ENCODE data around the gene FOXK1.

The FOXK1 gene

DNA sequence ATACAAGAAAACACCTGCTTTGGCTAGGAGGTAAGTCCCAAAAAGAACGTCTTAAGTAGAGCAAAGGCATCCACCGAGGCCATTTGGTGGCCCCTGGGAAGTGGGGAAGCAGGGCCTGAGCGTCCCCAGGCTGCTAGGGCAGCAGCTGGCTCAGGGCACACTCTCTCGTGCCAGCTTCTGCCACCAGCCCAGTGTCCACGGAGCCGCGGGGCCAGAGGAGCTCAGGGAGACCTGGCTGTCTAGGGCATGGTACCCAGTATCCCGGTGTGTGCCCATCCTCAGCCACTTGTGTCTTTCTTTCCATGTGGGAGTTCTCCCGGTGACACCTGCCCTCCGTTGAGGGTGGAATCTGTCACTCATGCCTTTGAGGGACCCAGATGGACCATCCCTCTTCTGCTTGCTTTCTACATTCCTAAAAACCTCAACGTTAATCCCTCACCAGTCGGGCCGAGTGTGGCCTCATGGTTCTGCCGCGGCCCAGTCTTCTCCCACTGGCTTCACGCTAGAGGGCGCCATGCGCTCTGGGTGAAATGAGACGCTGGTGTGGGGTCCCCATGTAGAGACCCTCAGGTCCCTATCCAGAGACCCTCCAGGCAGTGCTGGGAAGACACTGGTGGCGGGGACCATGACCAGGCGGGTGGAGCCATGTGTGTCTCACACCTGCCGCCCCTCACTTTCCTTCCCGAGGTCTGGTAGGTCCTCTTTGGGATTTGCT is 83.8 kb downstream of the FOXK1 start:
- DNase-seq (ENCODE audit: low spot score): no peak

- DNase-seq (ENCODE audit: low spot score): no peak
These were observed 84.8 kb downstream of the FOXK1 start for GRCh38 chr7:4766666-4767519.

DNA sequence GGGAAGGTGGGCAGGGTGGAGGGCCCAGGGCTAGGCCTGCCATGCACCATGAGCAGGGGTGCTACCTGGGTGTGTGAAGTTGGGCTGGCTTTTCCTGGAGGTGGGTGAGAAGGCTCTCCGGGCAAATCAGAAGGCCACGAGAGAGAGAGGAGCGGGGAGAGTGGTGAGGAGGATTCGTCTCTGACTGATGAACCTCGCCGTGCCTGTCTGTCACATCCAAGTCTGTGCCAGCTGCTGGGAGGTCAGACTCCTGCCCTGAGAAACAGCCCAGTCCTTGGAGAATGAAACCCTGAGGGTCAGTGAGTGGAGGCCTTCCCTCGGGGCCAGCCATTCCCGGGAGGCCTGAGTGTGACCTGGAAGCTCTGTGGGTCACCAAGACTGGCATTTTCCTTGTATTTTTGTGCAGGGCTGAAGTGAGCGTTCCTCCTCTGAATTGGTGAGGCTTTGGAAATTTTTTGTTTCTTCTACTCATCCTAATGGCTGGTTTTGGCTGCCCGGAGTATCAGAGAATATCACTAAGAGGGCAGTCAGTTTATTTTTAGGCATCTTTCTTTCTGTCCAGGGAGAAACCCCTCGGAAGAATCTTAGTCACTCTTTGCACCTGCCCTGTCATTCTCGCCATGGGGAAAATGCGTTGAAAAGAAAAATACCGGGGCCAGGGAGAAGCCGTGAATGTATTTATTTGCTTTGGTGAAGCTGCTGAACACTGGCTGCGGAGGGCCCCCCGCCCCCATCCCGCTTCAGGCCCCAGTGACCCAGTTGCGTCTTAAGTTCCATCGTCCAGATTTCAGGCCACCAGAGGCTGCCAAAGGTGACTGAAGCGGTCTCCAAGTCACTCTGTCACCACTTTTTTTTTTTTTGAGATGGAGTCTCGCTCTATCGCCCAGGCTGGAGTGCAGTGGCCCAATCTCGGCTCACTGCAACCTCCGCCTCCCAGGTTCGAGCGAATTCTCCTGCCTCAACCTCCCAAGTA is 86.8 kb downstream of the FOXK1 start:
- no peak for DNase-seq (ENCODE audit: low spot score)

DNA sequence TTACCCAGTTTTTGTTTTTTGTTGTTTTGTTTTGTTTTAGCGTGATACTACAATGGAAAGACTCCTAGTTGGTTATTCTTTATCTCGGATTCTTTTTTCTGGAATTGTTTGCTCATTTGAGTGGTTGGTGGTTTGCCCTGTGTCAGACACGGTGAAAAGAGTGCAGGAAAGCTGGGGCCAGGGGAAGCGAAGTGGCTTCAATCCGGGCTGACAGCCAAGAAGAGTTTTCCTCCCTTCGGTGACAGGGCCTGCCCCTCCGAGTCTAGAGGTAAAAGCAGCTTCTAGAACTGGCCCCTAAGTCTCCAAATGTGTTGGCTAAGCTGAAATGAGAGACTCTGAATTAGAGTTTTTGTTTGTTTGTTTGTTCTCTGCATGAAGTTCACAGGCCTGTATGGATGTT is 87.7 kb downstream of the FOXK1 start:
- DNase-seq (ENCODE audit: low spot score): no peak

DNA sequence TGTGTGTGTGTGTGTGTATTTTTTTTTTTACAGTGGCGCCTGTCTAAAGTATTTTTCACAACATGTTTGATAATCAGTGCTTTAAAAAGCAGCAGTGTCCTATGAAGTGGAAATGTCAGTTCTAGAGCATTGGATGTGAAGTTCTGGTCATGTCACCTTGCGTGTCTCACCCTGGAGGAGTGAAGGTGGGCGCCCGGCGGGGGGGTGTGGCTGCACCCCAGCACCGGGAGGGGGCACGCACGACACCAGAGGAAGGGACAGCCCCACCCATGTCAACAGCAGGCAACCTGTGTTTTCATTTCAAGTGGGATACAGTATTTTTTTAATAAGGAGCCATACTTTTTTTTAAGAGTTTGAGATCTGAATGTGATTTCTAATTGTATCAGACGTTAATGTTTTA is 88.8 kb downstream of the FOXK1 start:
- DNase-seq (ENCODE audit: low spot score): no peak

GRCh38 chr7:4771737-4772136 is 89.6 kb downstream of the FOXK1 start:
- DNase-seq (ENCODE audit: low spot score): no peak

DNA sequence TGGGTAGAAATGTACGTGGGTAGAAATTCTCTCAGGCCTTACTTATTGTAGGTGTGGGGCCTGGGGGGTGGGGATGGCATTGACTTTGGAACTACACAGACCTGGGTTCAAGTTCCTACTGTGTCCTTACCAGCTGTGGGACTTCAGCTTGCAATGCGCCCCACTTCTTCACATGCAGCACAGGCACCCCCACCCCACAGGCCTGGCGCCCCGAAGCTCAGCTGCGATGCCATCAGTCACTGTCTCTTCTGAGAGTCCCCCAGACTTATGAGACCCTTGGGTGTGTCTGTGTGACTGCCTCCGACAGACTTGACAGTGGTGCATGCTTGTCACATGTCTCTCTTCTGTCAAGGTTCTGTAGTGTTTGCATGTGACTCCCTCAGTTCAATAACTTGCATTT is 90.2 kb downstream of the FOXK1 start:
- DNase-seq (ENCODE audit: low spot score): no peak

- DNase-seq (ENCODE audit: low spot score): no peak
These were observed 91.9 kb downstream of the FOXK1 start for GRCh38 chr7:4774007-4774406.

DNA sequence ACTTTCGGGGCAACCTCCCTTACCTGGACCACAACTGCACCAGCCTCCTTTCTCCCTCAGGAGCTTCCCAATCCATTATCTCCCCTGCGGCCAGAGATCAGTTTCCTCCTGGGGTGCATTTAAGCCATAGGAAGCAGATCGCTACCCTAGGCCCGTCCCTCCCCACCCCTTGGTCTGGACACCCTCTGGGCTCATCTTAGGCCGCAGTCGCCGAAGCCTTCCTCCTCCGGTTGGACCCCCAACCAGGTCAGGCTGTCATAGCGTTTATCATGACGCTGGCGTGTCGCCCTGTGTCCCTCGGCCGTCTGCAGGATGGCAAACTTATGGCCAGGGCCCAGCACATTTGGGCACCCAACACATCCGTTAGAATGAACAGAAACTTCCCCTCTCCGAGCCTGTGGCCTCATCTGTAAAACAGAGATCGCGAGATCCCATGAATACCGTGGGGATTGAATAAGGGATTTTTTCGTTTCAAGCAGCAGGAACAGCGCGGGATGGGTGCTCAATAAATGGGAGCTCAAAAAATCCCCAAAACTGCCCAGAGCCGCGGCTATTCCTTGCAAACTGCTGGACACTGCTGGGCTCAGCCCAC is 92.7 kb downstream of the FOXK1 start:
- DNase-seq (ENCODE audit: low spot score): peak; percentile 39

GRCh38 chr7:4775250-4775847 is 93.3 kb downstream of the FOXK1 start, which contains the start of gene AP5Z1:
Gene AP5Z1, plus strand, starts transcription at chr7:4775623. Its CDS starts 93 bp downstream, at chr7:4775716.
- peak; percentile 97 for DNase-seq (ENCODE audit: low spot score)

DNA sequence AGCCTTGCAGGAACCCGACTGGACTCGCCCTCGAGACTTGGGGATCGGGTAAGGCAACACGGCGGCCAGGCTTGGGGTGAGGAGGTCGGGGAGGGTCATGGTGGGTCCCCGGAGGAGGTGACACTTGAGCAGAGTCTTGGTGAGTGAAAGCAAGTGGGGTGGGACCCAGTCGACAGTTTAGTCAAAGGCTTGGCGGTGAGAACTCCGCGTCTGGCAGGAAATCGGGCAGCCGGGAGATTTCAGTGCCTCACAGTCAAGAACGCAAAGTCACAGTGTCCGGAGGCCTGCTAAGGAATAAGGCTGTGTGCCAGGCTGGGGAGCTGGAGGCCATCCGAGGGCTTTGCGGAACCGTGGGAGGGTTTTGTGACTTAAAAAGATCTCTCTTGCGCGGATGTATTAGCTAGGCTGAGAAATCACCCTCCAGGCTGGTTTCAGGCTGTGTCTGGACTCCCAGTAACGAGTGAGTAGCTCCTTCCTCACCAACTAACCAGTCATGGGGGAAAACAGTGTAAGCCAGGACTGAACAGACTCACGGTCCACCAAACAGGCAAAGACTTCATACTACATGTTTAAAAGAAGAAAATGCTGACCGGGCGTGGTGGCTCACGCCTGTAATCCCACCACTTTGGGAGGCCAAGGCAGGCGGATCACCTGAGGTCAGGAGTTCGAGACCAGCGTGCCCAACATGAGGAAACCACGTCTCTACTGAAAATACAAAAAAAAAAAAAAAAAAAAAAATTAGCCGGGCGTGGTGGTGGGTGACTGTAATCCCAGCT is 93.9 kb downstream of the FOXK1 start:
- DNase-seq (ENCODE audit: low spot score): no peak

GRCh38 chr7:4779118-4779517 is 97.0 kb downstream of the FOXK1 start:
- no peak for DNase-seq (ENCODE audit: low spot score)

DNA sequence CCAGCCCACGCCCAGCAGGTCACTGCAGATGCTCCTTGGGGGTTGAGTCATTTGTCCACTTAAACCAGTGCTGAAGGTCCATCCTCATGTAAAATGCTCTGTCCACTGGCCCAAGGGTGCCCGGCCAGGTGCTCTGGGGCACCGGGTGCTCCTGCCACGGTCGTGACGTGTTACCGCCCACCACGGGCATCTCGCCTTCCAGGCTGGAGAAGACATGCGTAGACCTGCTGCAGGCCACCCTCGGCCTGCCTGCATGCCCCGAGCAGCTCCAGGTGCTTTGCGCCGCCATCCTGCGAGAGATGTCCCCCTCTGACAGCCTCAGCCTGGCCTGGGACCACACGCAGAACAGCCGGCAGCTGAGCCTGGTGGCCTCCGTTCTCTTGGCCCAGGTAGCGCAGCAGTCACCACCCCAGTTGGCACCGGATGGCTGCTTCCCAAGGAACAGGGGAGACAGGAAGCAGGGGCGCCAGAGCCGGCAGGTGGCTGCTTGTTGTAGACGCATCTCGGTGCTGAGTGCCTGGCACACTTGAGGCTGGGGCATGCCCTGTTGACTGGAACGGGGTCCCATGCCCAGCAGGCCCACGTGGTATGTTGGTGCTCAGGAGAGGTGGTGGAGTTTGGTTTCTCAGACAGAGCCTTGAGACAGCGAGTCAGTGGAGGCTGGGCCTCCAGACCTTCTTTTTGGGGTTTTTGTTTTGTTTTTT is 99.4 kb downstream of the FOXK1 start:
- no peak for DNase-seq (ENCODE audit: low spot score)

DNA sequence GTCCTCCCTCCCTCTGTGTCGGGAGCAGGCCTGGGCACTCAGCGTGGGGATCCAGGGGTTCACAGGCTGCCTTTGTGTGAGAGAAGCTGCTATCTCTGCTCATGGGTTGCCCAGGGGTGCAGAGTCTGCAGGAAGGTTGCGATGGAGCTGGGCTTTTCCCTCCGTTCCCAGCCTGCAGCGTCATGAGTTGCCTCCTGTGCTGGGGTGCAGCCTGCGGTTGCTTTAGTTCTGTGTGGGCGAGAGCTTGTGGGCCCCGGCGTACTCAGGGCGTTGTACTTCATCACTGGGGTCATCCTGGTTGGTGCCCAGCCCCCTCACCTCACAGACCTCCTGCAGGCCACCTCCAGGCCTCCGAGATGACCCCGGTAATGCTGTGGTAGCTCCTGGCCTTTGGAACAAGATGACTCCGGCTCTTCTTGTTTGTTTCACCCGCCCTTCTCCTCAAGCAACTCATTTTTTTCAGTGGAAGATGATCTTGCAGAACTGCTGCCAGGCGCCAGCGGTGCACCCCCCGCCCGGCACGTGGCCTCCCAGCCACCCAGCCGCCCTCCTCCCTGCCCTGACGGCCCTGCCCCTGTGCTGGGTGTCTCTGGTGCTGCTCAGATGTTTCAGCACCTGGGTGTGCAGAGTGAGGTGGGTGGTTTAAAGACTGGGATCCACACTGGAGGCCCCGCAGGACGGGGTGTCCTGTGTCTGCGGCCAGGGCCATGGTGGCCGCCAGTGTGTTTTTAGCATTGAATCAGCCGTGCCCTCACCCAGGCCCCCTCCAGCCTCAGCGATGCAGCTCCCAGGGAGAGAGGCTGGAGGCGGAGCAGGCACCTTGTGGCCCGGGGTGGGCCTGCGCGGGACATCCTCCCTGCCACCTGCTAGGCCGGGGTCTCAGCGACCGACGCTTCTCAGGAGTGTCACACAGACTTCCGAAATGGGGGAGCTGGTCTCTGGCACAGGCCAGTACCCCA is 100.5 kb downstream of the FOXK1 start:
- no peak for DNase-seq (ENCODE audit: low spot score)

GRCh38 chr7:4783292-4783652 is 101.2 kb downstream of the FOXK1 start:
- no peak for DNase-seq (ENCODE audit: low spot score)

GRCh38 chr7:4783762-4784351 is 101.8 kb downstream of the FOXK1 start:
- DNase-seq (ENCODE audit: low spot score): no peak

- DNase-seq (ENCODE audit: low spot score): no peak
These were observed 102.7 kb downstream of the FOXK1 start for GRCh38 chr7:4784799-4785198.

DNA sequence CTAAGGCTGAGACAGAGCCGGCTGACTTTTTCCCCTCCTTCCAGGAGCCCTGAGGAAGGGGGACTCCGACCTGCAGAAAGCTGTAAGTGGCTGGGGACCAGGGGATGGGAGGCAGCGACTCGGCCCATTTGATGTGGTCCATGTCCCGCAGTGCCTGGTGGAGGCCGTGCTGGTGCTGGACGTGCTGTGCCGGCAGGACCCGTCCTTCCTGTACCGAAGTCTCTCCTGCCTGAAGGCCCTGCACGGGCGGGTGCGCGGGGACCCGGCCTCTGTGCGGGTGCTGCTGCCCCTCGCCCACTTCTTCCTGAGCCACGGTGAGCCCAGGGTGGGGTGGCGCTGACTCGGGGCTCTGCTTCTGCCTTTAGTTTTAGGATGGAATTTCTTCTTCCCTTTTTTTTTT is 103.3 kb downstream of the FOXK1 start:
- DNase-seq (ENCODE audit: low spot score): no peak

Measured in putamen (tissue), 1 donor.